ENCODE data around the gene PLXNA3.
A peak's percentile ranks its signal among the peaks of the same experiment; 100 is the strongest.

The PLXNA3 gene

DNA sequence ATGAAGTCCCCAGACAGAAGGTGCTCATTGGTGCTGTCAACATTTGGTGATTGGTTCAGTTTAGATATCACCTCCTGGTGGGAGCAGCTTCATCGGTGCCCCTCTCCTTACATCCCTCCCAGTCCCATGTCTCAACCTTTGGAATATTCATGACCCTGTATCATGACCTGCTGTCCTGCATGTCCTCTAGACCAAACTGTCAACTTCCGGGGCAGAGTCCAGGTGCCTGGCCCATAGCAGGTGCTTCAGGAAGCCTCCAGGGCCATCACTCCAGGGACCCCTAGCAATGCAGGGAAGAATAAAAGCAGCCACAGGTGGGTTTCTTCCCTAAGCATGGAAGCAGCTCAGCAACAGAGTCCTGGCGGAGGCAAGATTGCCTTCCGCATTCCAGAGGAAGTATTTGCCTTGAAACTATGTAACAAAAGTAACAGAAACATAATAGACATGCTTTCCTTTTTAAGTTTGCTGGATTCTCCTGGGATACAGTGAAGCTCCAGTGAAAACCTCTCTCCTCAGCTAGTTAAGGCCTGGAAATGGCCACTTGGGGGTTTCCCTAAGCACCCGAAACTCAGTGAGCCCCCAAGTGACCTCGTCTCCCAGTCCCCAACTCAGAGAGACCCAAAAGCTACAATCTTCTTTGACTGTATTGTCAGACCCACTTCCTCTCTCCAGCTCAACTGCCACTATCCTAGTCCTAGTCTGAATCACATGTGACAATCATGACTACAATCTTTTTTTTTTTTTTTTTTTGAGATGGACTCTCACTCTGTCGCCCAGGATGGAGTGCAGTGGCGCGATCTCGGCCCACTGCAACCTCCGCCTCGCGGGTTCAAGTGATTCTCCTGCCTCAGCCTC, 30.9 kb upstream of the PLXNA3 start:
- TF ChIP-seq POLR2A (IDR thresholded peaks at IDR 0.05; ENCODE audit: low read depth, low read length) (no peak), POLR2AphosphoS5 (IDR thresholded peaks at IDR 0.05; ENCODE audit: low read depth, low read length) (no peak), TAF1 (IDR thresholded peaks at IDR 0.05; ENCODE audit: borderline replicate concordance, low read depth, low read length) (no peak)
- DNase-seq (ENCODE audit: insufficient read length) (no peak), FAIRE-seq (no peak)

DNA sequence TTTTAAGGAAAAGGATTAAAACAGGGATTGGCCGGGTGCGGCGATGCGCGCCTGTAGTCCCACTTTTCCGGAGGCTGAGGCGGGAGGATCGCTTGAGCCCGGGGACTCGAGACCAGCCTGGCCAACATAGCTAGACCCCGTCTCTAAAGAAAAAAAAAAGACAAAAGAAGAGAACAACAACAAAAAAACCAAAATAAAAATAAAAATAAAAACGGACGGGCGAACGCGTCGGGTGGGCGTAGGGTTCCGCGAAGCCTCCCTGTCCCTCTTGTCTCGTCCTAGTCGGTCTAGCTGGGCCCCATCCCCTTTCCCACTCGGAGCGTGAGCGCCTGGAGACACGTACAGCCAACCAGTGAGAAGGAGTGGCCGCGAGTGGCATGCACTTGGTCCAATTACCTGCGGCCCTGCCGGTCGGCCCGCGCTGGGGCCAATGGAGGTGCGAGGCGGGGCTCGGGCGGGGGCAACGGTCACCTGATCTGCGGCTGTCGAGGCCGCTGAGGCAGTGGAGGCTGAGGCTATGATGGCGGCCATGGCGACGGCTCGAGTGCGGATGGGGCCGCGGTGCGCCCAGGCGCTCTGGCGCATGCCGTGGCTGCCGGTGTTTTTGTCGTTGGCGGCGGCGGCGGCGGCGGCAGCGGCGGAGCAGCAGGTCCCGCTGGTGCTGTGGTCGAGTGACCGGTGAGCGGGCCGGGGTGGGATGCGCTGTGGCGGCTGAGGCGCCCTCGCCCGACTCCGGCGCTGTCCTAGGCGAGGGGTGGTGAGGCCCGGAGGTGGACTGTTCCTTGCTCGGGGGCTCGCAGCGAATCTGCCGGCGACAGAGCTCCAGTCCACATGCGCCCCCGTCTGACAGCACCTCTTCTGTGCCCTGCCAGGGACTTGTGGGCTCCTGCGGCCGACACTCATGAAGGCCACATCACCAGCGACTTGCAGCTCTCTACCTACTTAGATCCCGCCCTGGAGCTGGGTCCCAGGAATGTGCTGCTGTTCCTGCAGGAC, 29.6 kb upstream of the PLXNA3 start, which contains the start of gene ATP6AP1:
TSS of gene ATP6AP1 (plus strand) at position 502 of the 996 bp plus-strand sequence. CDS start at position 518, 16 bp downstream.
- FAIRE-seq (peak; percentile 94), DNase-seq (ENCODE audit: insufficient read length) (peak; percentile 85)
- no peak for TF ChIP-seq TAF1 (IDR thresholded peaks at IDR 0.05; ENCODE audit: borderline replicate concordance, low read depth, low read length)
- TF ChIP-seq POLR2A (IDR thresholded peaks at IDR 0.05; ENCODE audit: low read depth, low read length) = peak; percentile 57; the same call in 1 of the 2 replicates

DNA sequence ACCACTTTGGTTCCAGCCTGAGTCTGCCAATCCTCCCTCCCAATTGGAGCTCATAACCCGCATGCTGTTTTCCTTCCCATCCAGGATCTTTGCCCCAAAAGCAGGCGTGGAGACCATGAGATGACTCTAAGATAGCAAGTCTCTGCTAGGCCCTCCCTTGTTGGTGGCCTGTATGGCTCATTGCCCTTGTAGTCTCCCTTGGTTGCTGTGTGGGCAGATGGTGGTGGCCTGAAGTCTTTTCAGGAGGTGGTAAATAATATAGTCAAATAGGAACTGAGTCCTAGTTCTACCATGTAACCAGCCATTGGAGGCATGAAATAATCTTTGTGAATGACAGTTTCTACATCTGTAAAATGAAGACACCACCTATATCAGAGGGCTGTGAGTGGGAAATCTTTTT, 28.4 kb upstream of the PLXNA3 start:
- no peak for FAIRE-seq
- no peak for DNase-seq (ENCODE audit: insufficient read length)
- no peak for TF ChIP-seq TAF1 (IDR thresholded peaks at IDR 0.05; ENCODE audit: borderline replicate concordance, low read depth, low read length)
- TF ChIP-seq POLR2A (IDR thresholded peaks at IDR 0.05; ENCODE audit: low read depth, low read length) = no peak
- TF ChIP-seq POLR2AphosphoS5 (IDR thresholded peaks at IDR 0.05; ENCODE audit: low read depth, low read length) = no peak

DNA sequence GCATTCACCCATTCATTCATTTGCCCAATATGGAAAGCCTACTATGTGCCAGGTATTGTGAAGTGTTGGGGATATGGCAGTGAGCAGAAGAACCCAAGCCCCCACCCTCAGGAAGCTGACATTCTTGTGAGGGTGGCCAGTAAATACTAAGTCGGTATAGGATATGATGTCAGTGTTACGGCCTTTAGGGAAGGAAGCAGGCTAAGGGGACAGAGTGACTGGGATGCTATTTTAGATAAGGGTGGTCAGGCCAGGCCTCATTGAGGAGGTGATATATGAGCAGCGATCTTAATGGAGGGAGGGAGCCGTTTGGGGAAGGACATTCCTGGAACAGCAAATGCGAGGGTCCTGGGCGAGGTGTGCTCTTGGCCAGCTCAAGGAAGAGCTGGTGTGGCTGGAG, 27.6 kb upstream of the PLXNA3 start:
- DNase-seq (ENCODE audit: insufficient read length) = no peak
- TF ChIP-seq POLR2A (IDR thresholded peaks at IDR 0.05; ENCODE audit: low read depth, low read length) (no peak), TAF1 (IDR thresholded peaks at IDR 0.05; ENCODE audit: borderline replicate concordance, low read depth, low read length) (no peak), POLR2AphosphoS5 (IDR thresholded peaks at IDR 0.05; ENCODE audit: low read depth, low read length) (no peak)
- FAIRE-seq = no peak

DNA sequence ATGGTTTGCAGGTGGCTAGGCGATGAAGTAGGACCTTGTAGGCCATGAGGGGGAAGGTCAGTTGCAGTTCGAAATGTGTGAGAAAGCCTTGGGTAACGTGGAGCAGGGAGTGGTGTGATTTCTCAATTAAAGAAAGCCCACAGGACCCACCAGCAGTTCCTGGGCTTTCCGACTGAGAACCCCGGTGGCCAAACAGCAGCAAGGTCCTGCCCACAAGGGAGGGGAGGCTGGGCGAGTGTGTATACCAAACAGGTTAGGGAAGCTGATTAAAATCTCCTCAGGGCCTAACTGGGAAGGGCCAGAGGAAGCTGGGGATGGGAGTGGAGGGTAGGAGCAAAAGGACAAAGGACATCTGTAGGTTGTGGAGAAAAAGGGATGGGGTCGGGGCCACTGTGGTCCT, 27.2 kb upstream of the PLXNA3 start:
- no peak for DNase-seq (ENCODE audit: insufficient read length)
- TF ChIP-seq TAF1 (IDR thresholded peaks at IDR 0.05; ENCODE audit: borderline replicate concordance, low read depth, low read length) = no peak
- no peak for TF ChIP-seq POLR2A (IDR thresholded peaks at IDR 0.05; ENCODE audit: low read depth, low read length)
- TF ChIP-seq POLR2AphosphoS5 (IDR thresholded peaks at IDR 0.05; ENCODE audit: low read depth, low read length) = no peak
- FAIRE-seq = no peak

DNA sequence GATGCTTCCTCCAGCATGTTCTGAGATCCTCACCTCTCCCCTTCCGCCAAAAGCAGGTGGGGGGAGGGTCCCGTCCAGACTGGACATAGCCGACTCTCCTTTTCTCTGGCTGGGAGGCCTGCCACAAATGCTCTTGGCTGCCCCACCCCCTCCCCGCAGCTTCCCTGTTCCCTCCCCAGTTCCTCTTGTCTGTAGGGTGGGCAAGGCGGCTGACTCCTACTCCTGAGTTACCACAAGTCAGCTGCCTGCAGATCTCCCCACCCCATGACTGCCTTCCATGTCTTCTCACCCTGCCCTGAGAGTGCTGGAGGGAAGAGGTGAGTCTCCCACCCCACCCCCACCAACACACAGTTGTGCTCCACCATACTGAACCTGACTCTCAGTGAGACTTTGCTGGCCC, 26.7 kb upstream of the PLXNA3 start:
- FAIRE-seq (no peak), DNase-seq (ENCODE audit: insufficient read length) (no peak)
- no peak for TF ChIP-seq TAF1 (IDR thresholded peaks at IDR 0.05; ENCODE audit: borderline replicate concordance, low read depth, low read length)
- TF ChIP-seq POLR2AphosphoS5 (IDR thresholded peaks at IDR 0.05; ENCODE audit: low read depth, low read length) = no peak
- TF ChIP-seq POLR2A (IDR thresholded peaks at IDR 0.05; ENCODE audit: low read depth, low read length) = no peak

DNA sequence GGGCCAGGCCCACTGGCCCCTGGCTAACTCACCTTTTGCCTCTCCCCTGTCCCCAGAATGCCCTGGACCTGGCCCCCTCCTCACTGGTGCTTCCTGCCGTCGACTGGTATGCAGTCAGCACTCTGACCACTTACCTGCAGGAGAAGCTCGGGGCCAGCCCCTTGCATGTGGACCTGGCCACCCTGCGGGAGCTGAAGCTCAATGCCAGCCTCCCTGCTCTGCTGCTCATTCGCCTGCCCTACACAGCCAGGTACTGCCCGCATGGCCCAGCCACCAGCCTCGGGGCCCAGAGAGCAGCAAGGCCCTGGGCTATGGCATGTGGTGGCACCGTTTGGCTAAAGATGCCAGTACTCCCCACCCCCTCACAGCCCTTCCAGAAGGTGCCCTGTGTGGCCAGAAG, 25.9 kb upstream of the PLXNA3 start:
- DNase-seq (ENCODE audit: insufficient read length) (no peak), FAIRE-seq (no peak)
- TF ChIP-seq POLR2AphosphoS5 (IDR thresholded peaks at IDR 0.05; ENCODE audit: low read depth, low read length) = no peak
- TF ChIP-seq POLR2A (IDR thresholded peaks at IDR 0.05; ENCODE audit: low read depth, low read length) = no peak
- TF ChIP-seq TAF1 (IDR thresholded peaks at IDR 0.05; ENCODE audit: borderline replicate concordance, low read depth, low read length) = no peak

DNA sequence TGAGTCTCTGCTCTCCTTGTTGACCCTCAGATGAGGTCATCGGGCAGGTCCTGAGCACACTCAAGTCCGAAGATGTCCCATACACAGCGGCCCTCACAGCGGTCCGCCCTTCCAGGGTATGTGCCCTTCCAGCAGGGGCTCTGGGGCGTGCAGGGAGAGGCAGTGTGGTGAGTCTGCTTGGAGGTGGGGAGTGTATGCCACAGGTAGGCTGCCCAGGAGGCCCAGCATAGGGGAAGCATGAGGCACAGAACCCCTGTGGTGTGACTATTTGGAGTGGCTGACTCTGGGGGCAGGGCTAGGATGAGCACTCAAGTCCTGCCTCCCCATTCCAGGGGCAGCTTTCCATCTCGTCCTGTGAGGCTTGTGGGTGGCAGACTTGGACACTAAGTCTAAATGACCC, 24.5 kb upstream of the PLXNA3 start:
- TF ChIP-seq POLR2A (IDR thresholded peaks at IDR 0.05; ENCODE audit: low read depth, low read length) = no peak

DNA sequence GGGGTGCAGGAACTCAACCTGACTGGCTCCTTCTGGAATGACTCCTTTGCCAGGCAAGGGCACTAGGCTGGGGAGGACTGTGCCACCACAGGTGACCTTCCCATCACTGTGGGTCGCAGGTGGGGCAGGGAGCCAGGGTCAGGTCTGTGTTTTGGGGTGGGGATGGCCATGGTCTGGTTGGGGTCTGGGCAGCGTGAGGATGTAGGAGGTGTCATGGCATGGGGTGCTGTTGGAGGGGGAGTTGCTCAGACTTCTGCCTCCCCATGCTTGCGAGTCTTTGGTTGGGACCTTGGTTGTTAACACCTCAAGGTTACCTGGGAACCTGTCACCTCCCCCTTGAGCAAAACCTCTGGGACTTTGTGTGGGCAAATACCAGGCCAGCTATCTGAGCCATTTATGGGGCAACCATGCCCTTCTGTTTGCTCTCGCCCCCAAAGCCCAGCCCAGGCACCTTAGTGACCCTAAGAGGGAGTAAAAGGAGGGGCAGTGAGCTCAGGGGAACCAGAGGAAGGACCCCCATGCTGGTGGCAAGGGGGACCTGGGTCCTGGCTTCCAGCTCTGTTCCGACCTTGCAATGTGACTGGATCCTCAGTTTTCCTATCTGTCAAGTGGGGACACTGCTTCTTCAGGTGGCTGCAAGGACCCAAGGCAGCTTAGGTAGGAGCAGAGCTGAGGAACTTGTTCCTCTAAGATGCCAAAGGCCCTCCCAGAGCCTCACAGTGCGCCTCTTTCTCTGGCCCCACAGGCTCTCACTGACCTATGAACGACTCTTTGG, 23.5 kb upstream of the PLXNA3 start:
- TF ChIP-seq POLR2A (IDR thresholded peaks at IDR 0.05; ENCODE audit: low read depth, low read length) (no peak), POLR2AphosphoS5 (IDR thresholded peaks at IDR 0.05; ENCODE audit: low read depth, low read length) (no peak), TAF1 (IDR thresholded peaks at IDR 0.05; ENCODE audit: borderline replicate concordance, low read depth, low read length) (no peak)
- FAIRE-seq (no peak), DNase-seq (ENCODE audit: insufficient read length) (no peak)

More for the DNA sequence above, 24.5 kb upstream of the PLXNA3 start:
- DNase-seq (ENCODE audit: insufficient read length) (no peak), FAIRE-seq (no peak)

DNA sequence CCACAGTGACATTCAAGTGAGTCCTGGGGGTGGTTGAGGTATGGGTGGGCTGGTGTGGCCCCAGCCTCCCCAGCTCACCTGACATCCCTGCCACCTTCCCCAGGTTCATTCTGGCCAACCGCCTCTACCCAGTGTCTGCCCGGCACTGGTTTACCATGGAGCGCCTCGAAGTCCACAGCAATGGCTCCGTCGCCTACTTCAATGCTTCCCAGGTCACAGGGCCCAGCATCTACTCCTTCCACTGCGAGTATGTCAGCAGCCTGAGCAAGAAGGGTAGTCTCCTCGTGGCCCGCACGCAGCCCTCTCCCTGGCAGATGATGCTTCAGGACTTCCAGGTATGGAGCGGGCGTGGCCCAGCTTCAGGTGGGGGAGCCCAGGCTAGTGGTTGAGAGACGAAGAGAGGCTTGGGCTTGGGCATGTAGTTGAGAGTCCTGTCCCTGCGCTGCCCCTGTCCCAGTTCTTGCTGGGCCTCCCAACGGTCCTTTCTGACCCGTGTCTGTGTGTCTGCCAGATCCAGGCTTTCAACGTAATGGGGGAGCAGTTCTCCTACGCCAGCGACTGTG, 22.8 kb upstream of the PLXNA3 start:
- no peak for FAIRE-seq
- no peak for TF ChIP-seq POLR2A (IDR thresholded peaks at IDR 0.05; ENCODE audit: low read depth, low read length)
- TF ChIP-seq POLR2AphosphoS5 (IDR thresholded peaks at IDR 0.05; ENCODE audit: low read depth, low read length) = no peak
- no peak for TF ChIP-seq TAF1 (IDR thresholded peaks at IDR 0.05; ENCODE audit: borderline replicate concordance, low read depth, low read length)
- no peak for DNase-seq (ENCODE audit: insufficient read length)

Data from GM12892 (cell line).